Muscle of back (tissue), 13 donors: ENCODE data around the gene POU2F1. TPM values are rescaled to one million over a fixed set of nuclear protein-coding genes. Genes with fewer than 3 reads are reported as not detected.
A peak's percentile ranks its signal among the peaks of the same experiment; 100 is the strongest.

ENCODE experiments used
- DNase-seq, 3 donors: peaks; one replicate each; pipeline versions ENCODE4 v3.0.0 to v3.0.0-alpha.2; 2013
- long read RNA-seq, 9 donors: transcript quantifications; one replicate each; lab custom pipeline, GENCODE V29; 2026
- polyA plus RNA-seq, 10 donors: library from polyadenylated mRNA; unstranded; fragments of 120-200 nt; gene quantifications; one replicate each; pipeline ENCODE4 v1.2.1, GENCODE V29; 2013; ENCODE audit not compliant: insufficient read length in 10 of 10

Gene POU2F1
- polyA plus RNA-seq: 1 to 10 TPM; 4.4 to 9.4 (median 6.4) TPM
- long read RNA-seq, donor 1: 0 reads
- long read RNA-seq, donor 2: 0 reads
- long read RNA-seq, donor 3: 0 reads
- long read RNA-seq, donor 4: 0 reads
- long read RNA-seq, donor 5, full-length matches to known transcripts: 1 of 1 reads
- long read RNA-seq, donor 5, partial matches to known transcripts: 0 of 1 reads
- long read RNA-seq, donor 5, other reads (novel, unspliced or antisense): 0 of 1 reads
- long read RNA-seq, donor 6, full-length matches to known transcripts: 2 of 2 reads
- long read RNA-seq, donor 6, partial matches to known transcripts: 0 of 2 reads
- long read RNA-seq, donor 6, other reads (novel, unspliced or antisense): 0 of 2 reads
- long read RNA-seq, donor 7: 0 reads
- long read RNA-seq, donor 8: 0 reads
- long read RNA-seq, donor 9: 0 reads

DNA sequence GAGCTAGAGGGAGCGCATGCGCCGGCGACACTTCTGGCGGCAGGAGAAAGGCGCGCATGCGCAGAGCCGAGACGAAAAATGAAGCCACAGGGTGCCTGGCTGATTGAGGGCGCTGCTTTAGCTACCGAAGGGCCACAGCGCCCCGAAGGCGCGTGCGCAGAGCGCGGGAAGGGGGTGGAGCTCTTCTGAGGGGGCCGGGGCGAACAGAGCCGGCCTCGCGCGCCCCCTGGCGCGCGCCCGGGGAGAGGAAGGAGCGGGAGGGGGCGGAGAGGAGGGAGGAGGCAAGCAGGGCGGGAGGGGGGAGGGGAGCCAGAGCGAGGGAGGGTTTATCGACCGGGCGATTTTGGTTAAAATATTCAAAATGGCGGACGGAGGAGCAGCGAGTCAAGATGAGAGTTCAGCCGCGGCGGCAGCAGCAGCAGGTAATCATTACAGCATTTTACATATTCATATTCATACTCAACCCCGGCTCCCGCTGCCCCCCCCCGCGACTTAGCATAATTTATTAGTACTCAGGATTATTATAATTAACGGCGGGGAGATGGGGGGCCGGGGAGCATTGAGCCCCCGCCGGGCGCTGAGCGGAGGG, at the start of gene POU2F1:
Gene POU2F1 (plus strand): TSS at position 350 of the 589 bp plus-strand sequence. CDS start 12 bp downstream, at position 362.
- peak; percentile 99 to 100 (median 100) for DNase-seq

DNA sequence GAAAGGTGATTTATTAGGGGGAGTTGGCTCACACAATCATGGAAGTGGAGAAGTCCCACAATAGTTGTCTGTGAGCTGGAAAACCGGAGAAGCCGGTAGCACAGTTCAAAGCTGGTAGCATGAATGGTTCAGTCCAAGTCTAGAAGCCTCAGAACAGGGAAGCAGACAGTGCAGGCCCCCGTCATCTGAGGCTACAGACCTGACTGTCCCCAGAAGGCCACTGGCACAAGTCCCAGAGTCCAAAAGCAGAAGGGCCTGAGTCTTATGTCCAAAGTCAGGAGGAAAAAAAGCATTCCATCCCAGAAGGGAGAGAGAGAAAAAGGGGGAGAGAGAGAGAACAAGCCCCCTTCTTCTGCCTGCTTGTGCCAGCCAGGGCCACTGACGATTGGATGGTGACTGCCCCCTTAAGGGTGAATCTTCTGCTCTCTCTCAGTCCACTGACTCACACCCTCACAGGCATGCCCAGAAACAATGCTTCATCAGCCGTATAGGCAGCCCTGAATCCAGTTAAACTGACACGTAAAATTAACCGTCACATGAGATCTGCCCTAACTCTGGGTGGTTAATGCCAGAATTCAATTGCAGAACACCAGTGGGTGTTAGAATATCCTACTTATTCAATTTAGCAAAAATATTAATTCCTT, 49.3 kb upstream of the POU2F1 start:
- no peak for DNase-seq

DNA sequence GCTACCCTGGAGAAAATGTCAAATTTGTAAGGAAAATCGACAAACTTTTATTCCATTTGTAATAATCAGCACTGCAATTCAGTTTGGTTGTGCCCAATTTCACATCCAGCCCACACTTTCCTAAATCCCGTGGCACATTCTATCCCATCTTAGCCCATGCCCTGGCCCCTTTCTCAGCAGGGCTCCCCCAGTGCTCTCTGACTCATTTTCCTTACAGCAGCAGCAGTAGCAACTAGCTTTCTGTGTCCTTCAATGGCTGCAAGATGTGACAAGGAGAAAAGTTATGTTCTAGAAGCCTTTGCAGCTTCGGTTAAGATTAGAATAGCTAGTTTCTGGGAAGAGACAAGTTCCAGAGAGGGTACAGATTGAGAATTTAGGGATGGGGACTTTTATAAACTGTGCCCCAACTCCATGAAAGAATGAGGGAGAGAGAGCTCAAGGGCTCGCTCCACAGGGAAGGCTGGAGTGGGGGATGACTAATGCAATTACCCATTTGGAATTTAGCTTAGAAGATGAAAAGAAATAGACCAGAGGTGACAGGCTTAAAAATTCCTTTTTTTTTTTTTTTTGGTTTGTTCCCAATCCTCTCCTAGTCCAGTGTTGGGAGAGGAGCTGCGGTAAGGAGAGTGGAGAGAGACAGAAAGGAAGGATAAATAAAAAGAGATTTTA, 47.0 kb upstream of the POU2F1 start:
- DNase-seq: no peak

DNA sequence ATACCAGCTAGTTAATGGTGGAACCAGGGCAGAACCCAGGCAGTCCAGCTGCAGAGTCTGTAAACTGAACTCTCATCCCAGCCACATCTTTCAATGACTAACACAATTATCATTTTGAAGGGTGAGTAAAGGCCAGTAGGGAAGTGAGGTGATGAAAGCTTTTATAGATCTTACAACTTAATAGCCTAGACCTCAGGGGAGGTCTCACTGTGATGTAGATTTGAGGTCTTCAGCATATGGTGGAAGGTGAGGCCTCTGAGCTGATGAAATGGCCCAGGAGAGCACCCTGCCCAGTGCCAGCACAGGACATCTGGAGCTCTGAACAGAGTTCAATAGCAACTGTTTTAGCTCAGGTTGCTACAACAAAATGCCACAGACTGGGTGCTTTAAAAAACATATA, 44.8 kb upstream of the POU2F1 start:
- no peak for DNase-seq

DNA sequence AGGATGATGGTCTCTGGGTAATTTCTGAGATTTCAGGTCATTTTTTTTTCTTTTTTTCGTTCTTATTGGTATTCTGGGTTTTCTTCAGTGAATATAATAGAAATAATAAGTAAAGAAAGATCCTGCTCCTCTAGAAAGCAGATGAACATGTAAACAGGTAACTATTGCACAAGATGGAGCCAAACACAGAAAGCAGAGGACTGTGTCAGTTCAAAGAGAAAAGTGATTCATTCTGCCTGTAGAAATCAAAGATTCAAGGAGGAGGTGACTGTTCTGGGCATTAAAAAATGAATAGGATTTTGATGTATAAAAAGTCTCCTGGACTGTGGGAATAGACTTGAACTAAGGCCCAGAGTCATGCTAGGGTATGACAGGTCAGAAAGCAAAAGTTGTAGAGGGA, 41.9 kb upstream of the POU2F1 start:
- DNase-seq: no peak

GRCh38 chr1:167182571-167183320, 37.9 kb upstream of the POU2F1 start:
- no peak for DNase-seq

GRCh38 chr1:167184081-167184480, 36.6 kb upstream of the POU2F1 start:
- DNase-seq: no peak

- no peak for DNase-seq
Measured at GRCh38 chr1:167185062-167185461, 35.6 kb upstream of the POU2F1 start.

DNA sequence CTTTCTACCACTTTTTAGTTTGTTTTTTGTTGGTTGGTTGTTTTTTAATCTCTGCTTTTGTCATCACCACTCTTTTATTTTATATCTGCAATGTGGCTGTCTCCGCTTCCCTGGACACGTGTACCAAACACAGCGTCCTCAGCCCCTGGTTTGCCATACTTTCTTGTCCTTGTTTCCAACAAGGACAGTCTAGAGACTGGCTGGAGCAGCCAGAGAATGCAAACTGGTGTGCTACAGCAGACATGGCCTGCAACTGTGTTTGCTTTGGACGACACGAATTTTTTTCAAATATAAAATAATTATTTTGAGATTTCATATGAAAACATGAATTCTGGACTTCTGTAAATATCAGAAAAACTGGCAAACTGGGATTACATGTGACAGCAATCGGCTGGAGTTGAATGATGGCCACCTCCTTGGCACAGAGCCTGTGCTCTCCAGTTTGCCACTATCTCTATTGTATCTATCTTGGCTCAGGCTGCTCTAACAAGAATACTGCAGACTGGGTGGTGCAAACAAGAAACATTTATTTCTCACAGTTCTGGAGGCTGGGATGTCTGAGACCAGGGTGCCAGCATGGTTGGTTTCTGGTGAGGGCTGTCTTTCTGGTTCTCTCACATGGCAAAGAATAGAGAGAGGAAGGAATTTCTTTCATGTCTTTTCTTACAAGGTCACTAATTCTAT, 34.6 kb upstream of the POU2F1 start:
- no peak for DNase-seq

GRCh38 chr1:167186771-167187170, 33.9 kb upstream of the POU2F1 start:
- no peak for DNase-seq

DNA sequence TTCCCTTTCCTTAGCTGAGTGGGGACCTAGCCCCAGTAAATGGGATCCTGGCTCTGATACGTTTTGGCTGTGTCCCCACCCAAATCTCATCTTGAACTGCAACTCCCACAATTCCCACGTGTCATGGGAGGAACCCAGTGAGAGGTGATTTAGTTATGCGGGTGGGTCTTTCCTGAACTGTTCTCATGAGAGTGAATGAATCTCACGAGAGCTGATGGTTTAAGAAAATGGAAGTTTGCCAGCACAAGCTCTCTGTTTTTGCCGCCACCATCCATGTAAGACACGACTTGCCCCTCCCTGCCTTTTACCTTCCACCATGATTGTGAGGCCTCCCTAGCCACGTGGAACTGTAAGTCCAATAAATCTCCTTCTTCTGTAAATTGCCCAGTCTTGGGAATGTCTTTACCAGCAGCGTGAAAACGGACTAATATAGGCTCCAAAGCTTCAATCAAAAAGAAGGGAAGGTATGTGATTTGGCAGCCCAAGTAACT, 29.9 kb upstream of the POU2F1 start:
- DNase-seq: no peak

- DNase-seq: no peak
Measured at GRCh38 chr1:167191958-167192357, 28.7 kb upstream of the POU2F1 start.

GRCh38 chr1:167194182-167194581, 26.5 kb upstream of the POU2F1 start:
- DNase-seq: no peak

- no peak for DNase-seq
Measured at GRCh38 chr1:167196166-167196565, 24.5 kb upstream of the POU2F1 start.

- DNase-seq: no peak
Measured at GRCh38 chr1:167197236-167197635, 23.4 kb upstream of the POU2F1 start.

- DNase-seq: no peak
Measured at GRCh38 chr1:167197692-167198091, 23.0 kb upstream of the POU2F1 start.

DNA sequence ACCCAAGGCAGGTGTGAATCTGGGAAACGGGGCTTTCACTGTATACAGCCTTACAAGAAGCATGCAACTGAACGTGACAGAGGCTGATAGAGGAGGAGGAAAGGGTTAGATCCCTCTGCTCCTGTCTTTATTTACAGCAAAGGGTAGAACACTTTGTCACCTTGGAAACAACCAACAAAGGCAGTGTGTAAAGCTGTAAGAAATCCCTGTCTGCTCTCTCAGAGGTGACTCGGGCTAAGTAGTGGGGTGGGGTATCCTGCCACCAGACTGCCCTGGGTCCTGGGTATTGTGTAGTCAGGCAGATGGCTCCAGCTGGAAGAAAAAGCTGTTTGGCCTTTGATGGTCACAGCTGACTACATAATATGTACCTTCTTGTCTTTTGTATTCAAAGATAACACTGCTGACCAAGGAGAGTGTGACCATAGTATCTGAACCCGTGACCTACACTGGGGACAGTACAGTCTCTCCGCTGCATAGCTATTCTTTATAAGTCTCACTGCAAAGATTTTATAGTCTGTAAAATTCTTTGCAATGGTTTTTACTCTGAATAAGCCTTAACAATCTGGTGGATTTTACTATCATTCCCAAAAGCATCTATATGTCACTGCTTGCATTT, 22.1 kb upstream of the POU2F1 start:
- no peak for DNase-seq

DNA sequence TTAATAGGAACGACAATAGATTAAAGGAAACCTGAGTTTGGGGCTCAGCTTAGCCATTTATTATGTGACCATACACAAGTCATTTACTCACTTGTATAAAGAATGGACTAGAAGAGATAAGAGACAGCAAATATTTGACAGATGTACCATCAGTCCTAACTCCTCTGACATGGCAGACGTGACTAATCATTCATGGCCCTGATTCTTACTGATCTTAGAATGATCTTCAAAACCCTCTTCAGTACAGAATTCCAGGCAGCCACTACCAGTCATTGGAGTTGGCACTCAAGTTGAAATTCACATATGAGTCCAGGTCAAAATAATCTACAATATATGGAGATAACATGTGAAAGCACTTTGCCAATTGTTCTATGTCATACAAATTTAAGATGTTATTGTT, 21.0 kb upstream of the POU2F1 start:
- DNase-seq: no peak

DNA sequence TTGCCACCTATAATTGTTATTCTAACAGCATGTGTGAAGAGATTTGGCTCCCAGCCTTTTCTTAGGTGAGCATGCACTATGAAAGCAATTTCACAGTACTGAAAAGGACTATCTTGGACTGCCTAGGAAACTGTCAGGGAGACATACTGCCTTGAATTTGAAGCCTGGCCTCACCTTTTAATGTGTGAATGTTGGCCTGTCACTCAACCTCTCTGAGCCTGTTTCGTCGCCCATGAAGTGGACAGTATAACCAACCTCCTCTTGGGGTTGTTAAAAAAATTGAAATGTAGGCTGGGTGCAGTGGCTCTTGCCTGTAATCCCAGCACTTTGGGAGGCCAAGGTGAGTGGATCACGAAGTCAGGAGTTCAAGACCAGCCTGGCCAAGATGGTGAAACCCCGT, 20.4 kb upstream of the POU2F1 start:
- DNase-seq: no peak

- DNase-seq: no peak
Measured at GRCh38 chr1:167200749-167201148, 19.9 kb upstream of the POU2F1 start.
